H9 (cell line): ENCODE results near the gene SSNA1. TPM values are rescaled to one million over a fixed set of nuclear protein-coding genes. Genes with fewer than 3 reads are reported as not detected.
A peak's percentile ranks its signal among the peaks of the same experiment; 100 is the strongest.

Experiments
- DNase-seq: peaks from one replicate; pipeline ENCODE4 v3.0.0-alpha.2; 2017
- H2AFZ ChIP-seq: one replicate; pipeline ENCODE4 v1.6.1; 2013; ENCODE audit warnings: mild to moderate bottlenecking, low read length, control low read depth, moderate library complexity
- H2AK5ac ChIP-seq: 2 replicates; pipeline ENCODE4 v1.6.1; 2013; ENCODE audit warnings: low read length, control low read depth, mixed read lengths; ENCODE audit not compliant: insufficient read length
- H2BK120ac ChIP-seq: one replicate; pipeline ENCODE4 v1.6.1; 2013; ENCODE audit warnings: low read depth, mild to moderate bottlenecking, low read length, control low read depth, inconsistent platforms; ENCODE audit not compliant: poor library complexity, severe bottlenecking
- H2BK12ac ChIP-seq: 2 replicates; pipeline ENCODE4 v1.6.1; 2013; ENCODE audit warnings: low read length, control low read depth, mixed read lengths, low read depth; ENCODE audit not compliant: insufficient read length
- H2BK15ac ChIP-seq: 2 replicates; pipeline ENCODE4 v1.6.1; 2013; ENCODE audit warnings: low read depth, low read length, control low read depth
- H2BK20ac ChIP-seq: one replicate; pipeline ENCODE4 v1.6.1; 2013; ENCODE audit warnings: low read depth, mild to moderate bottlenecking, low read length, control low read depth, inconsistent platforms; ENCODE audit not compliant: poor library complexity, severe bottlenecking
- H2BK5ac ChIP-seq: 2 replicates; pipeline ENCODE4 v1.6.1; 2013; ENCODE audit warnings: low read length, control low read depth, mixed read lengths; ENCODE audit not compliant: insufficient read length
- H3K14ac ChIP-seq: 2 replicates; pipeline ENCODE4 v1.6.1; 2013; ENCODE audit warnings: low read length, control low read depth; ENCODE audit not compliant: insufficient read depth
- H3K18ac ChIP-seq: 2 replicates; pipeline ENCODE4 v1.6.1; 2013; ENCODE audit warnings: low read depth, mild to moderate bottlenecking, mixed read lengths, low read length, control low read depth; ENCODE audit not compliant: insufficient read length
- H3K23ac ChIP-seq: 2 replicates; pipeline ENCODE4 v1.6.1; 2013; ENCODE audit warnings: low read length, control low read depth, mixed read lengths, low read depth; ENCODE audit not compliant: insufficient read length
- H3K23me2 ChIP-seq: 2 replicates; pipeline ENCODE4 v1.6.1; 2013; ENCODE audit warnings: low read depth, mild to moderate bottlenecking, mixed read lengths, low read length, control low read depth; ENCODE audit not compliant: insufficient read length, poor library complexity, severe bottlenecking
- H3K27ac ChIP-seq: 2 replicates; pipeline ENCODE4 v1.5.1; 2013; ENCODE audit warnings: low read length, control low read depth, mixed read lengths, low read depth; ENCODE audit not compliant: insufficient read length
- H3K27me3 ChIP-seq: 2 replicates; pipeline ENCODE4 v1.6.1; 2013; ENCODE audit warnings: low read length, control low read depth, inconsistent platforms; ENCODE audit not compliant: insufficient read depth
- H3K4ac ChIP-seq: 2 replicates; pipeline ENCODE4 v1.6.1; 2013; ENCODE audit warnings: low read depth, mild to moderate bottlenecking, control low read depth, inconsistent platforms, low read length, moderate library complexity
- H3K4me1 ChIP-seq: 2 replicates; pipeline ENCODE4 v1.6.1; 2013; ENCODE audit warnings: low read length, control low read depth, inconsistent platforms; ENCODE audit not compliant: insufficient read depth
- H3K4me2 ChIP-seq: 2 replicates; pipeline ENCODE4 v1.6.1; 2013; ENCODE audit warnings: low read length, control low read depth, mixed read lengths; ENCODE audit not compliant: insufficient read length, insufficient read depth
- H3K56ac ChIP-seq: 2 replicates; pipeline ENCODE4 v1.6.1; 2013; ENCODE audit warnings: low read depth, mild to moderate bottlenecking, mixed read lengths, low read length, control low read depth; ENCODE audit not compliant: insufficient read length
- H3K79me1 ChIP-seq: 2 replicates; pipeline ENCODE4 v1.6.1; 2013; ENCODE audit warnings: low read depth, mild to moderate bottlenecking, moderate library complexity, low read length, control low read depth, inconsistent platforms; ENCODE audit not compliant: insufficient read depth, poor library complexity, severe bottlenecking
- H3K79me2 ChIP-seq: 2 replicates; pipeline ENCODE4 v1.6.1; 2013; ENCODE audit warnings: low read length, control low read depth, inconsistent platforms; ENCODE audit not compliant: insufficient read depth
- H3K9ac ChIP-seq: 2 replicates; pipeline ENCODE4 v1.6.1; 2013; ENCODE audit warnings: low read length, control low read depth, mixed read lengths; ENCODE audit not compliant: insufficient read length; ENCODE audit errors: extremely low read depth
- H3K9me3 ChIP-seq: one replicate; pipeline ENCODE4 v1.6.1; 2013; ENCODE audit warnings: low read depth, low read length, inconsistent platforms; ENCODE audit not compliant: control insufficient read depth
- H3T11ph ChIP-seq: one replicate; pipeline ENCODE4 v1.6.1; 2013; ENCODE audit warnings: mild to moderate bottlenecking, low read length, control low read depth, inconsistent platforms
- H4K20me1 ChIP-seq: one replicate; pipeline ENCODE4 v1.6.1; 2013; ENCODE audit not compliant: control insufficient read depth, insufficient read length, insufficient read depth
- H4K5ac ChIP-seq: 2 replicates; pipeline ENCODE4 v1.6.1; 2013; ENCODE audit warnings: low read depth, mild to moderate bottlenecking, mixed read lengths, low read length, control low read depth; ENCODE audit not compliant: insufficient read length
- H4K8ac ChIP-seq: replicated peaks from 2 replicates; pipeline ENCODE4 v1.6.1; 2013; ENCODE audit warnings: low read length, control low read depth, mixed read lengths, low read depth; ENCODE audit not compliant: insufficient read length
- H4K91ac ChIP-seq: 2 replicates; pipeline ENCODE4 v1.6.1; 2013; ENCODE audit warnings: low read depth, mild to moderate bottlenecking, moderate library complexity, mixed read lengths, low read length, control low read depth; ENCODE audit not compliant: insufficient read length
- H3K27ac Mint-ChIP-seq, 3 experiments: 2 replicates in 2 of 3; 3 replicates in 1 of 3; pipeline ENCODE4 v1.8.0; 2020 to 2021; ENCODE audit warnings: mixed read lengths in 3 of 3, mild to moderate bottlenecking in 1 of 3, moderate library complexity in 1 of 3
- H3K27me3 Mint-ChIP-seq: 2 replicates; pipeline ENCODE4 v1.8.0; 2021; ENCODE audit warnings: low read depth, mild to moderate bottlenecking, moderate library complexity, mixed read lengths
- H3K36me3 Mint-ChIP-seq, 3 experiments: 2 replicates in 2 of 3; 3 replicates in 1 of 3; pipeline ENCODE4 v1.8.0; 2020 to 2021; ENCODE audit warnings: low read depth in 3 of 3, mixed read lengths in 3 of 3; ENCODE audit not compliant: insufficient read depth in 1 of 3
- H3K4me1 Mint-ChIP-seq, 2 experiments: 2 replicates each; pipeline ENCODE4 v1.8.0; 2020; ENCODE audit warnings: mixed read lengths in 2 of 2
- H3K4me3 Mint-ChIP-seq, 2 experiments: 2 replicates in 1 of 2; 3 replicates in 1 of 2; pipeline ENCODE4 v1.8.0; 2020 to 2021; ENCODE audit warnings: mild to moderate bottlenecking in 2 of 2, mixed read lengths in 2 of 2, moderate library complexity in 1 of 2
- H3K9me3 Mint-ChIP-seq, 2 experiments: 2 replicates in 1 of 2; 3 replicates in 1 of 2; pipeline ENCODE4 v1.8.0; 2020; ENCODE audit warnings: mild to moderate bottlenecking in 2 of 2, mixed read lengths in 2 of 2, moderate library complexity in 1 of 2
- CTCF ChIP-seq: fragments of 200-600 bp; sonication (generic); conservative IDR thresholded peaks from 3 replicates; pipeline ENCODE4 v1.8.0; 2021; ENCODE audit warnings: antibody characterized with exemption, mild to moderate bottlenecking
- WGBS: extraction: QIAGEN DNeasy Blood & Tissue Kit; methylation state at CpG from one replicate; pipeline ENCODE4 v1.1.7; 2013; ENCODE audit warnings: missing lambda C conversion rate, low lambda C conversion rate, mixed read lengths; ENCODE audit not compliant: insufficient read length; ENCODE audit errors: extremely low coverage; 5-methylcytosine and 5-hydroxymethylcytosine counted together
- total RNA-seq: library from RNA; stranded (reverse); gene quantifications from 2 replicates; pipeline ENCODE4 v1.2.1, GENCODE V29; 2021

The SSNA1 gene
- total RNA-seq, 1 experiment from 2014 or later: 69.2 TPM

GRCh38 chr9:137139468-137140150, 48.9 kb upstream of the SSNA1 start:
- H4K20me1 ChIP-seq: peaks cover 2% of the 10 kb centered on the region
- no peak overlapping the region for H2AFZ ChIP-seq
- no peak overlapping the region for H4K91ac ChIP-seq
- H3K14ac ChIP-seq: no peak overlapping the region
- H3K18ac ChIP-seq: no peak overlapping the region
- H3K23me2 ChIP-seq: no peaks in the 10 kb centered on the region
- no peak for DNase-seq
- no peak overlapping the region for H4K5ac ChIP-seq
- H3K4me1 ChIP-seq: no peaks in the 10 kb centered on the region
- no peak overlapping the region for H2BK15ac ChIP-seq
- no CpG with 5 or more reads among the region's 37 CpGs for WGBS
- Mint-ChIP-seq H3K9me3 (no peaks in the 10 kb centered on the region; a peak in 2 of 5 replicates), H3K4me1 (peaks cover 0 to 12% of the 10 kb centered on the region in 2 experiments; a peak in 2 of 4 replicates), H3K27me3 (peaks cover 92% of the 10 kb centered on the region), H3K4me3 (peak overlapping the region in 1 of 2 experiments; percentile 74; a peak in 3 of 5 replicates), H3K36me3 (no peaks in the 10 kb centered on the region), H3K27ac (peak overlapping the region in 1 of 3 experiments; percentile 20; a peak in 1 of 7 replicates)
- no peak overlapping the region for H2AK5ac ChIP-seq
- H3K9me3 ChIP-seq: no peaks in the 10 kb centered on the region
- H3K9ac ChIP-seq: no peak overlapping the region
- peaks cover 29% of the 10 kb centered on the region; the same call in 1 of the 2 replicates for H3K27me3 ChIP-seq
- no peak overlapping the region for H3K4ac ChIP-seq
- H3K27ac ChIP-seq: no peak overlapping the region
- H3T11ph ChIP-seq: no peak overlapping the region
- no peak overlapping the region for H3K4me2 ChIP-seq
- no peak for TF ChIP-seq CTCF
- no peak overlapping the region for H4K8ac ChIP-seq
- H2BK12ac ChIP-seq: no peak overlapping the region
- H3K56ac ChIP-seq: no peak overlapping the region
- H3K23ac ChIP-seq: no peak overlapping the region
- no peak overlapping the region for H2BK20ac ChIP-seq
- H2BK120ac ChIP-seq: no peak overlapping the region
- H3K79me2 ChIP-seq: no peaks in the 10 kb centered on the region
- H3K79me1 ChIP-seq: no peaks in the 10 kb centered on the region
- H2BK5ac ChIP-seq: no peak overlapping the region
